ENCODE results near the gene NTN1. TPM values are rescaled to one million over a fixed set of nuclear protein-coding genes. Genes with fewer than 3 reads are reported as not detected.

NTN1 gene
- total RNA-seq, 1 experiment from 2014 or later, result 14.5 TPM

- Histone ChIP-seq H3K27me3 (ENCODE audit: control insufficient read depth, insufficient read depth, low read length) (no peaks in the 10 kb centered on the region; the same call in 1 of the 2 replicates), H3K4me1 (ENCODE audit: control insufficient read depth, insufficient read depth, low read length) (no peaks in the 10 kb centered on the region), H3K27ac (ENCODE audit: low read length) (no peak overlapping the region), H3K4me3 (ENCODE audit: low read depth in 2 of 2, low read length in 2 of 2) (no peak overlapping the region), H3K36me3 (ENCODE audit: control insufficient read depth, insufficient read depth, low read length) (no peaks in the 10 kb centered on the region), H3K9me3 (ENCODE audit: control insufficient read depth, insufficient read depth, low read depth, low read length) (no peaks in the 10 kb centered on the region)
- BruUV-seq (replicated peaks), result no TSS peak
- CTCF ChIA-PET, result interaction anchor here (0.5 kb wide), 1 partner anchor 61 kb away, joined by 3 read pairs; no protein-coding TSS in a partner anchor
- intact Hi-C loops (cut with micrococcal nuclease; ENCODE audit: unreplicated experiment) (no loop called here), in situ Hi-C loops (cut with HindIII; ENCODE audit: low pct_unique_long_range_greater_than_20kb, low sequenced_read_pairs) (no loop called here)
- DNase-seq (ENCODE audit: low read depth, low spot score), result no peak
- POLR2A ChIA-PET, result no interaction called here
- ATAC-seq, result no peak
- no peak for TF ChIP-seq POLR2AphosphoS5 (IDR thresholded peaks at IDR 0.05; ENCODE audit: low read depth, low read length)
- TF ChIP-seq, protein P1, sequence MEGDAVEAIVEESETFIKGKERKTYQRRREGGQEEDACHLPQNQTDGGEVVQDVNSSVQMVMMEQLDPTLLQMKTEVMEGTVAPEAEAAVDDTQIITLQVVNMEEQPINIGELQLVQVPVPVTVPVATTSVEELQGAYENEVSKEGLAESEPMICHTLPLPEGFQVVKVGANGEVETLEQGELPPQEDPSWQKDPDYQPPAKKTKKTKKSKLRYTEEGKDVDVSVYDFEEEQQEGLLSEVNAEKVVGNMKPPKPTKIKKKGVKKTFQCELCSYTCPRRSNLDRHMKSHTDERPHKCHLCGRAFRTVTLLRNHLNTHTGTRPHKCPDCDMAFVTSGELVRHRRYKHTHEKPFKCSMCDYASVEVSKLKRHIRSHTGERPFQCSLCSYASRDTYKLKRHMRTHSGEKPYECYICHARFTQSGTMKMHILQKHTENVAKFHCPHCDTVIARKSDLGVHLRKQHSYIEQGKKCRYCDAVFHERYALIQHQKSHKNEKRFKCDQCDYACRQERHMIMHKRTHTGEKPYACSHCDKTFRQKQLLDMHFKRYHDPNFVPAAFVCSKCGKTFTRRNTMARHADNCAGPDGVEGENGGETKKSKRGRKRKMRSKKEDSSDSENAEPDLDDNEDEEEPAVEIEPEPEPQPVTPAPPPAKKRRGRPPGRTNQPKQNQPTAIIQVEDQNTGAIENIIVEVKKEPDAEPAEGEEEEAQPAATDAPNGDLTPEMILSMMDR (IDR thresholded peaks at IDR 0.05), result no peak
- TF ChIP-seq REST (IDR thresholded peaks at IDR 0.05; ENCODE audit: insufficient read depth in 1 of 2, low read depth in 2 of 2, low read length in 1 of 2), result no peak
- TF ChIP-seq TCF7L2 (IDR thresholded peaks at IDR 0.05; ENCODE audit: low read depth, low read length), result no peak
- no peak for TF ChIP-seq SIN3A (IDR thresholded peaks at IDR 0.05; ENCODE audit: borderline replicate concordance, insufficient read depth, low read depth, low read length)
Measured at GRCh38 chr17:9009737-9010136, 11.6 kb upstream of the NTN1 start.

DNA sequence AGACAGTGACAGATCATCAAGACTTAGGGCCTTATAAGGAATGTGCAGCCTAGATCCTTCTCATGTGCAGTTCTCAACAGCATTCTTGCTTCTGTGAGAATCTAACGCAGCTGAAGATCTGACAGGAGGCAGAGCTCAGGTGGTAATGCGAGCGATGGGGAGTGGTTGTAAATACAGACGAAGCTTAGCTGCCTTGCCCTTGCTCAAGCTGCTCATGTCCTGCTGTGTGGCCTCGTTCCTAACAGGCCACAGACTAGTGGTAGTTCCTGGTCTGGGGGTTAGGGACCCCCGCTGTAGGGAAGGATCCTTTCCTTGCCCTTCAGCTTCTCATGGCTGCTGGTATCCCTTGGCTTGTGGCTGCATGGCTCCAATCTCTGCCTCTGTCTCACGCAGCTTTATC lies 10.3 kb upstream of the NTN1 start:
- Histone ChIP-seq H3K4me3 (ENCODE audit: low read depth in 2 of 2, low read length in 2 of 2) (no peak overlapping the region), H3K36me3 (ENCODE audit: control insufficient read depth, insufficient read depth, low read length) (no peaks in the 10 kb centered on the region), H3K4me1 (ENCODE audit: control insufficient read depth, insufficient read depth, low read length) (no peaks in the 10 kb centered on the region), H3K27ac (ENCODE audit: low read length) (no peak overlapping the region), H3K9me3 (ENCODE audit: control insufficient read depth, insufficient read depth, low read depth, low read length) (no peaks in the 10 kb centered on the region), H3K27me3 (ENCODE audit: control insufficient read depth, insufficient read depth, low read length) (no peaks in the 10 kb centered on the region; the same call in 1 of the 2 replicates)
- ChIA-PET CTCF (interaction anchor here (0.7 kb wide), 1 partner anchor 54 kb away, joined by 3 read pairs; no protein-coding TSS in a partner anchor), POLR2A (no interaction called here)
- TF ChIP-seq, protein P1 (IDR thresholded peaks at IDR 0.05), result no peak
- TF ChIP-seq SIN3A (IDR thresholded peaks at IDR 0.05; ENCODE audit: borderline replicate concordance, insufficient read depth, low read depth, low read length) (no peak), POLR2AphosphoS5 (IDR thresholded peaks at IDR 0.05; ENCODE audit: low read depth, low read length) (no peak), TCF7L2 (IDR thresholded peaks at IDR 0.05; ENCODE audit: low read depth, low read length) (no peak), REST (IDR thresholded peaks at IDR 0.05; ENCODE audit: insufficient read depth in 1 of 2, low read depth in 2 of 2, low read length in 1 of 2) (no peak)
- in situ Hi-C loops (cut with HindIII; ENCODE audit: low pct_unique_long_range_greater_than_20kb, low sequenced_read_pairs) (no loop called here), intact Hi-C loops (cut with micrococcal nuclease; ENCODE audit: unreplicated experiment) (no loop called here)
- DNase-seq (ENCODE audit: low read depth, low spot score) (no peak), ATAC-seq (no peak)
- no TSS peak for BruUV-seq (replicated peaks)
